HPDE6-E6E7 (cell line): ENCODE measurements around the gene ATG13.

Experiments
- DNase-seq: peaks from one replicate; pipeline ENCODE4 v3.0.0; 2011; ENCODE audit warnings: missing footprints; ENCODE audit errors: extremely low spot score

ATG13 gene

DNA sequence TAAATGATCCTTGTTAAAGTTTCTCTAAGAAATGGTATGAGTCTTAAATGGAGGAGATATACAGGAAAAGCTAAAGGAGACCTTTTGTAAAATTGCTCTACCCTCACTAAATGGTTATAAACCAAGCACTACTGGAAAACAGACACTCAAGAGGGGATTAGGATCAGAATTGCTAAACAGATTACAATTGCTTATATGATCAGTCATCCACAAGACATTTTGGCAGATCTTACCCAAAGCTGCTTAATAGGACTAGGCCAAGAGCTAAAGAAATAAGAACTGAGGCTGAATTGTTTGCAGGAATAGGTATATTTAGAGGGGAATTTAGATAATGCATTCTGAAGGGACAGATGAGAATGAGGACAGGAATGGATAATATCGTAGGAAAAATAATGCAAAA, 9.8 kb upstream of the ATG13 start:
- DNase-seq = no peak

GRCh38 chr11:46609386-46609785, 8.0 kb upstream of the ATG13 start:
- no peak for DNase-seq

DNA sequence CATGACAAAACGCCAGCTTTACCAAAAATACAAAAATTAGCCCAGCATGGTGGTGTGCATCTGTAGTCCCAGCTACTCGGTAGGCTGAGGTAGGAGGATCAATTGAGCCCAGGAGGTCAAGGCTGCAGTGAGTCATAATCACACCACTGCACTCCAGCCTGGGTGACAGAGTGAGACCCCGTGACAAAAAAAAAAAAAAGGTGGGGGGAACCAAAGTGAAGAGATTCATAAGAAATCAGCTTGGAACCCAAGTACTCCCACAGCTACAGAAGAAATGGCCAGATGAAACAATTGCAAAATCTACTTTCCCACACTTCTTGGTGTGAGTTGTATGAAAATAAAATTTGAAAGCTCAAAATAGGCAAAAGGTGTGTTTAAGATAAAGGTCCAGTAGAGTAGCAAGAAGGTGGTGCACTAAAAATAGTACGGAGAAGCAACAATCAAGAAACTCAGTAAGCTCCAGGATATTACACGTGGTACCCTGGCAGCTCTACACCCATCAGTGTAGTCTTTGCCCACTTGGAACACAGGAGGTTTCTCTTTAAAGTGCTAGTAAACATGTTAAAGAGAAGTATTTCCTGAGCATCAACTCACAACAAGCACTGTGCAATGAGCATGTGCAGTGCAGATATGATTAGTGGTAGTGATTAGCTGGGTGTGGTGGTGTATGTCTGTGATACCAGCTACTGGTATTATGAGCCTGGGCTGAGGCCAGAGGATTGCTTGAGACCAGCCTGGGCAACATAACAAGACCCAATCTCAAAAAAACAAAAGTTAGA, 5.6 kb upstream of the ATG13 start:
- no peak for DNase-seq

GRCh38 chr11:46612326-46612725, 5.0 kb upstream of the ATG13 start:
- DNase-seq = no peak

- no peak for DNase-seq
Measured at GRCh38 chr11:46615756-46616155, 1.6 kb upstream of the ATG13 start.

DNA sequence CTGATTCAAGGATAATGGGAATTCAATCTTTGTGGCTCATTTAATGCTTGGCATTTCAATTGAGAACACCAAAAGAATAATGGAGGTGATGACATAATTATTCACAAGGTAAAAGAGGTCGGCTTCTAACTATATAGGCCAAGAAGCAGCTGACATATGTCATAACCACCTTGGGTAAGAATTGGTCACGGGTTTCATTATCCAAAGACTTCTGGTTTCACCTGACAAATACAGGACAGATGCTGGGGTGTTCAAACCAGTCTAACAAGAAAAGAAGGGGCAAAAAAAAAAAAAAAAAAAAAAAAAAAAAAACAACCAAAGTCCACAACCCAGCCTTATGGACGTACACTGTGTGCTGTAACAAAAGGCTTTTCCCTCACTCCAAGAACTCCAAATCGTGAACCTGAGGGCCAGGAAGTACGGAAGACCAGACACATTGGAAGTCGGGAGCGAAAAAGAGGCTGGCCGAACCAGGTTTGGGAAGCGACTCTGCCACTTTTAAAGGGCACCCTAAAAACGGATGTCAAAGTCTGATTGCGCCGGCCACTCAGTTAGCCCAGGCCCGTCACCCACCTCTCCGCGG, 711 bp upstream of the ATG13 start:
- DNase-seq = peak; percentile 55

DNA sequence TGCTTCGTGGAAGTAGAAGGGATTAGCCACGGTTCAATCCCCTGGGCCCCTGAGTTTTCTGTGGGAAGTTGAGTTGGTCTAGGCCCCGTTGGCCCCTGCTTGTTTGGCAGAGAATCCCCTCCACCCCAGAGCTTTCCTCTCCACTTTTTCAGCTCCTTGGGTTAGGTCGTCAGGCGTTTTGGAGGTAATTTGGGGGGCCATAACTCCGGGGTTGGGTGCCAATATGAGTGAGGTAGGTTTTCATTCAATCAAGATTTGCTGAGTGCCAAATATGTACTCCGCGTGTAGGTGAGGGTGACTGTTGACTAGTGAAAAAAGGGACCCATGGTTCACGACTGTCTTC, 590 bp downstream of the ATG13 start:
- no peak for DNase-seq

DNA sequence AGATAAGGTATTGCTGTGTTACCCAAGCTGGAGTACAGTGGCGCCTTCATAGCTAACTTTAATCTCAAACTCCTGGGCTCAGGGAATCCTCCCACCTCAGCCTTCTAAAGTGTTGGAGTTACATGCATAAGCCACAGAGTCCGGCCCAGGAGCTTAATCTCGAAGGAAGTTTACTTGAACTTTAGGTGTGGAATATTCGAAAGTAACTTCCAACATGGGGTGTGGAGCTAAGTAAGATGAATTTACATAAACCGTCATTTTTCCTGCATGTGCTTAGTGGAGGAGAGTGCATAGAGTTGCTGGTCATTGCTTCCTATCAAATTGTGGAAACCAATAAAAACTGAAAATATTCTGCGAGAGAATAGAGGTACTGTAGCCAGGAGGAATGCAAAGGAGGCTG, 1.5 kb downstream of the ATG13 start:
- DNase-seq = no peak

- no peak for DNase-seq
Measured at GRCh38 chr11:46625406-46625805, 8.1 kb downstream of the ATG13 start.

DNA sequence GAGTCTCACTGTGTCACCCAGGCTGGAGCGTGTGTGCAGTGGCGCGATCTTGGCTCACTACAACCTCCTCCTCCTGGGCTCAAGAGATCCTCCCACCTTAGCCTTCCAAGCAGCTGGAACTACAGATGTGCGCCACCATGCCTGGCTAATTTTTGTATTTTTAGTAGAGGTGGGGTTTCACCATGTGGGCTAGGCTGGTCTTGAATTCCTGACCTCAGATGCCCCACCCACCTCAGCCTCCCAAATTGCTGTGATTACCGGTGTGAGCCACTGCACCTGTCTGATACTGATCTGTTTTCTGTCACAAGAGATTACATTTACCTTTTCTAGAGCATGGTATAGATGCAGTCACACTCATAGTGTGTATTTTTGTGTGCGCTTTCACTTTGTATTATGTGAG, 11.6 kb downstream of the ATG13 start:
- no peak for DNase-seq

DNA sequence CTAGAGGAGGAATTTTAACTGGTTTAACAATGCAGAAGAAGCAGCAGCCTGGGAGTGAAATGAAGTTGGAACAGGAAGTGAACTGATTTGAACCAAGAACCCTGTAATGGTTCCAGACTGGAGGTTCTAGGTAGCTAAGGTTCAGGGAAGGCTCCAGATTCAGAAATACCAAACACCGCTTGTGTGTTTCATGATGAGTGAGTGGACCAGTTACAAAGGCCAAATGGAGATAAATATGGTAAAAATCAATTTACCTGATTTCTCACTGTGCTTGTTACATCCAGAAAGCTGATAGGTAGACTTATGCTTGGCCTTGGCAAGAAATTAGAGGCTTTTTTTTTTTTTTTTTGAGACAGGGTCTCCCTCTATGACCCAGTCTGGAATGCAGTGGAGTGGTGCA, 12.9 kb downstream of the ATG13 start:
- DNase-seq = no peak

- no peak for DNase-seq
Measured at GRCh38 chr11:46631676-46632075, 14.3 kb downstream of the ATG13 start.

DNA sequence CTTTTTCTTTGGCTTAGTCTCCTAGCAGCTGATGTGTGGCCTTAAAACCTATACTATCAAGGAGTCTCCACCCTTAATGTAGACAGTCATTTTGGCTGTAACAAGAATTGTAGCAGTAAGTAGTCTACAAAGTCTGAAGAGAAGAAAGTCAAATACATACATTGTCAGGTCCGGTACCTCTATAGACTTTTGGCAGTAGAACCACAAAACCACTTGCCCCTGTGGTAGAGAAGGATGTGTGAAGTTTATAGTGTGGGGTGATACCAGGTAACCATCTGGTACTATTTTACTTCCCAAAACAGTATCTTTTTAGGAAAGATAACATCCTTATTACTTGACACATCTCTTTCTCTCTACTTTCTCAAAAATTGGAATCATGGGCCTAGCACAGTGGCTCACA, 15.1 kb downstream of the ATG13 start:
- no peak for DNase-seq

- DNase-seq = no peak
Measured at GRCh38 chr11:46633291-46634217, 16.2 kb downstream of the ATG13 start.

- no peak for DNase-seq
Measured at GRCh38 chr11:46635557-46636139, 18.3 kb downstream of the ATG13 start.

DNA sequence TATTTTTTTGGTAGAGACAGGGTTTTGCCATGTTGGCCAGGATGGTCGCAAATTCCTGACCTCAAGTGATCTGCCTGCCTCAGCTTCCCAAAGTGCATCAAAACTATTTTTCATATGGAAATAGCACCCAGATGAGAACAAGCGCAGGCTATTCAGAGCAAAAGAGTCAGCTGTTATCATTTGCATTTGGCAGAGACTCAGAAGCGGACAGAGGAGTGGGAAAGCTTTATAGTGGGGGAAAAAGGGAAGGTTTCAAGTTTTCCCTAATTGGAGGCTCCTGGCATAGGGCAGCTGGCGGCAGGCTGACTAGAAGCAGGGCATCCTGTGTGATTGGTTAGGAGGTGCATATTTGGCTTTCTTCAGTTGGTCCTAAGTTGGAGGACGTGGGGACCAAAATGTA, 20.2 kb downstream of the ATG13 start:
- no peak for DNase-seq

DNA sequence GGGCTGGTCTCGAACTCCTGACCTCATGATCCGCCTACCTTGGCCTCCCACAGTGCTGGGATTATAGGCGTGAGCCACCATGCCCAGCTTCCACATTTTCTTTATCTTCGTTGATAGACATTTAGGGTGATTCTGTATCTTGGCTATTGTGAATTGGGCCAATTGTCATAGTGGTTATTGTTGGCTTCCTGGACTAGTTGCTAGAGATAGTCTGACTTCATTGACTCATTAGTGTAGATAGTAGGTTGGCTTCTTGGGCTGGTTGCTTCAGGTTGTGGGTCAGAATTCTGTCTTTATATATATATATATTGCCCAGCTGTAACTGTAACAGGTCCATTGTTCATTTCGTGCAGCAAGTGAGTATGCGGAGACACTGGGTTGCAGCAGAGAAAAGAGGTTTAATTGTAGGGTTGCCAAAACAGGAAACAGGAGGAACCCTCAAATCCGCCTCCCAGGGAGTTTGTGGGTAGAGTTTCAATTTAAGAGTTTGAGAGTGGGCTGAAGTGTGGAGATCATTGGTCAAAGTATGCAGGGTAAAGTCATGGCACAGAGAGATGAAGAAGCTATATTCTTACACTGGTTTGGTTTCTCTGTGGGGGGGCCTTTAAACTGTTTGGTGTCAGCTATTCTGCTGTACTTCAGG, 22.0 kb downstream of the ATG13 start:
- no peak for DNase-seq

- DNase-seq = no peak
Measured at GRCh38 chr11:46640036-46640788, 22.9 kb downstream of the ATG13 start.

- DNase-seq = no peak
Measured at GRCh38 chr11:46641639-46642038, 24.3 kb downstream of the ATG13 start.

DNA sequence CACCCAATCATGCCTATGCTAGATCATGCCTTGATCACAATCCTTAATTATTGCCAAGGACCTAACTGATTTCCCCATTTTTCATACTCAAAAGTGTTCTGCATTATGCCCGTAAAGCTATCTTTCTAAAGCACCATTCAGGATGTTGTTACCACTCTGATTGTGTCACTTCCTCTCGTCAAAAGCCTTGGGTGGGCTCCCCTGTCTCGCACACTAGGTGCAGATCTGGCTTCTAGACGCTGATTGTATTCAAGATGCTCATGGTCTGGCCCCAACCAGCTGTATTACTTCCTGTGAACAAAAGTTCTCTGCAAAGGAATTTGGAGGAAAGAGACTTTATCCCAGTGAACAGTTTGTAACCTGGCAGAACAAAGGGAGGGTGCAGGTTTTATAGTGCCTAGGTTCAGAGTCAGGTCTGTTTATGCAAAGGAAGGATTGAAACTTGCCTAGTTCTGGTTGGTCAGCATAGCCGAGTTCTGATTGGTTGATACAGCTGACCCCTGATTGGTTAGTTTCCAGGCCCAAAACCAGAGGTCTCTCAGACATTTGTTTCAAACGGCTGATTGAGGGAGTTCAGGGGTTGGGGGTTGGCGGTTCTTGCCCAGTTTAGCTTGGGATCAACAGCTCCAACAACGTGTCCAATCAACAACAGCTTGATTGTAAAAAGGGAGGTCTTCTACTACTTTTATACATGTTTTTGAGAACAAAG, 25.4 kb downstream of the ATG13 start:
- DNase-seq = no peak

- no peak for DNase-seq
Measured at GRCh38 chr11:46643531-46643930, 26.2 kb downstream of the ATG13 start.
